ENCODE results near the gene FGGY.

Gene FGGY

DNA sequence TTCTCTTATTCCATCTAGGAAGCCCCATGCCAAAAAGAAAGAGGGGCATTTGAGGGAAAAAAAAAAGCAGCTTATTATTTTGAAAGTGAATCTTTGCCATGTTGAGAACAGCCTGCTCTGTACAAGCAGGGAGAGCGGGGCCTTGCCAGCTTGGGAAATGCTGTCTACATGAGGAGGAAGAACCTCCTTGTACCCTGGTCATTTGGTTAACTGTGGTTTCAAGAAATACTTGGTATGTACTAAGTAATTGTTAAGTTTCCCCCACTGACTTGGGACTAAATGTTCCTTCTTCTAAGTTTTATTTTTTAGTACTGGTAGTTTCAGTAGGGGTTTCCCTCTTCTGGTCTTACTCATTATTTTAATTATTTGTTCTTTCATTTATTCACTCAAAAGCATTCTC is 373.8 kb downstream of the FGGY start:
- no peak for DNase-seq

DNA sequence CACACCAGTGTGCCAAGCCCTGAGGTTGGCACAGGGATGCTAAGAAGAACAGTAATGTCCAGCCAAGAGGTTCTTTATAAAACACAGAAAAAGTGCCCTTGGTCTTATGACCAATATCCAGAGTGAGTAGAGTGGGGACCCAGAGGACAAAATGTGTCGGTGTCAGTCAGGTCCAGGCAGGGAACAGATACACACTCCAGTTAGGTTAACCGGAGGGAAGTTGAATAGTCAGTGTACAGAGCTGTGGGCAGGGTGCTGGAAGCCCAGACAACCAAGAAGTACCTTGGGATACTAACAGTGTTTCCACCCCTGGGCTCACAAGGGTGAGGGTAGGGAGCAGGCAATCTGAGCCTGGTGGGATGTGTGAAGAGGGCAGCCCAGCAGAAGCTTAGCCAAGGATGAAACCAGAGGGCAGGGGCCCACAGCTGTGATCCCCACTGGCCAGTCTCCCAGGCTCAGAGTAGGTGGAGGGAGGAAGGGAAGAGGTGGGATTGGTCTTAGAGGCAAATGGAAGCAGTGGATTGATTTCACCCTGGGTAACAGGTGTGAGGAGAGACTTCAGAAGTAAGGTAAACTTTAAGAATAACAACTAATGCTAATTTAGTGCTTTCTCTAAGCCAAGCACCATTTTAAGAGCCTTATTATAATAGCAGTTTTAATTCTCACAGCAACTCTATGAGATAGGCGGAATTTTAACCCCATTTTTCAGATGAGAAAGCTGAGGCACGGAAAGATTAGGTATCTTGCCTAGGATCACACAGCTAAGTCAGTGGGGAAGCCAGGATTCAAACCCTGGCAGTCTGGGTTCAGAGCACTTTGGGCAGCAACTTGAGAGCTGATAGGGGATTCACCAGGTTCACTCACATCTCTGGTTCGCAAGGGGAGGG is 374.4 kb downstream of the FGGY start:
- DNase-seq = no peak

DNA sequence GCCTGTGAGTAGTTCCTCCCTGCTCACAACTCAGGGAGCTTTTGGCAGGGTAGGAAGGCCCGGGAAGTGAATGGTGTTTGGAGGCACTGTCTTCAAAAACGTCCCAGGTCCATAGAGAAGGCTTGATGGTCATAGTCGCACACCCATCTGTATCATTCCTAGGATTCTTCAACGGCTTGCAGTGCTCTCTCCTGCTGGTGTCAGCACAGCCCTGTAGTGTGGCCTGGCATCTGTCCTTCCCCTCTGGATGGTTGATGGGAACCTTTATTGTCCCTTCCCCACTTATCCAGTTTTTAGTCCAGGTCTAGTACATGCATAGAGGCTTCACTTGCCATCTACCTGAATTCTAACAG is 375.0 kb downstream of the FGGY start:
- no peak for DNase-seq

DNA sequence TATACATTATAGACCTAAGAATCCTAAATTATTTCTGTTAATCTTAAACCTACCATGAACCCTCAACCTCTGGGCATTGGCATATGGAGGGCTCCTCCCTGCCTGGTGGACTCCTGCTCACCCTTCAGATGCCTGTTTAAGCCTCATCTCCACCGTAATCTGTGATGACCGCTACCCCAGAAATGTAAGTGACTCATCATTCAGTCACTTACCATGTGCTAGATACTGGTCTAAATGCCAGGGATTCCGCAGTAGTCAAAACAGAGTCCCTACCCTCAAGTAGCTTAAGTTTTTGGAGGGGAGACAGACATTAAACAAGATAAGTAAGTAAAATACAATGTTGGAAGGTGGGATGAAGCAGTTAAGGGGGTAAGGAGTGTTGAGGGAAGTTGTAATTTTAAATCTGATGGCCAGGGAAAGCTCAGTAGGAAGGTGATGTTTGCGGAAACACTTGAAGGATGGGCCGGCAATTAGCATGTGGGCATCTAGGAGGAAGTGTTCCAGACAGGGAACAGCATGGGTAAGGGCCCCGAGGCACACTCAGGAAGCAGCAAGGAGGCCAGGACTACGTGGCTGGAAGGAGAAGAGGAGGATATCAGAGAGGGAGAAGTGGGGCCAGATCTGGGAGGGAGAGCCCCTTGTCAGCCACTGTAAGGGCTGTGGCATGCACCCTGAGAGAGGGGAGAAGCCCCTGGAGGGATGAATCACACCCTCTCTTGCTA is 376.1 kb downstream of the FGGY start:
- peak in 1 of 2 experiments; percentile 62 for DNase-seq

DNA sequence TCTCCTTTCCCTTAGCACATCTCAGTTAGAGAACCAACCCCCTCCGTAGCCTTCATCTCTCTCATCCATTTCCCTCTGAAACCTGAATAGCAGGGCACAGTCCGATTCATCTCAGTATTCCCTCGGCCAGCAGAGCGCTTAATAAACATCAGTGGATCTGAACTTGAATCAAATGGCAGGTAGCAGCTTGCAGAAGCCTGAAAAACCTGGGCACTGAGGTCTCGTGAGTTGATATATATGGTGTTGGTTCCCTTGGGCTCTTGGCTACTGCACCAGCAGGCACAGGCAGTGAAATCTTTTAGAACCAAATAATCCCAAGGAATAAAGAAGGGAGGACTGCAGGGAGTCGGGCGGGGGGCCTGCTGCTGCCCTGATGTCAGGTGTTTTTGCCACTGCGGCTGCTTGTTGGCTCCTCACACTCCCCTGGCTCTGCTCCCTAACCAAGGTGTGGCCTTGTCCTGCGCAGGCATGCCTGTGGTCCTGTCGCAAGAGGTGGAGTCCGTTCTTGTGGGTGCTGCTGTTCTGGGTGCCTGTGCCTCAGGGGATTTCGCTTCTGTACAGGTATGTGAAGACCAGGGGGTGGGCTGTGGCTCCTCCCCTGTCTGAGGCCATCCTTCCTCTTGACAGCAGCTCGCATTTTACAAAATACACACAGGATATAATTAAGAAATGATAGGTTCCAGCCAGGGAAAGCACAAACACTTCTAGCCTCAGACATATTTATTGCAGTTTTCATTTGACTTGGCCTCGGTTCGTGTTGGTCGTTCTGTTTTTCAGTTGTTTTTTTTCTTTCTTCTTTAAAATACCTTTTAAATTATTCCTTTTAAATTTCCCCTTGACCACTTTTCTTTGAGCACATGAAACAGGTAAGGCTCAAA is 376.9 kb downstream of the FGGY start:
- DNase-seq = no peak

DNA sequence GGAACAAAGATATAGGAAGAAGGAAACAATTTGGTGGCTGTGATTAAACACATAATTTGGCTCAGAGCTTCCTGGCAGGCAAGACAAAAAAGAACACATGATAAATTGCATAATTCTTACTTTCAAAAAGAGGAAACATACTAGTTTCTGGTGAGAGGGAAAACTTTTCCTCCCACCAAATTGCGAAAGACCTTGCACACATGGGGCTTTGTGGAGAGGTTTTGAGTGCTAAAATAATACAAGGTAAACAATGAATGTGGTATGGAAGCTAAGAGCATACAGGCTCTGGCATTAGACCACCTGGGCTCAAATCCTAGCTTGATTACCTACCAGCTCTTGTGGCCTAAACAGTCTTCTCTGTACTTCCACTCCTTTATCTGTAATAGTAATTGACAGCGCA is 377.7 kb downstream of the FGGY start:
- no peak for DNase-seq

DNA sequence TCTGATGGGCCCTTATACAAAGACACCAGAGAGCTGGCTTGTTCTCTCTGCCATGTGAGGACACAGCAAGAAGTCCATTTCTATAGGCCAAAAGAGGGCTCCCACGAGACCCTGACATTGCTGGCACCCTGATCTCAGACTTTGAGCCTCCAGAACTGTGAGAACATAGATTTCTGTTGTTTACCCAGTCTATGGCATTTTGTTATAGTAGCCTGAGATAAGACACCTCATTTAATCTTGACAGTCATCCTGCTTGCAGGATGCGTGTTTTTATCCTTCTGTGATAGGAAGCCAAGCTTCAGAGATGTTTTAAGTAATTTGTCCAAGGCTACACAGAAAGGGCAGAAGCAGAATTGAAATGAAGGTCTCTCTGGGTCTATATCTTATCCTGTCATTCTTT is 379.0 kb downstream of the FGGY start:
- no peak for DNase-seq

DNA sequence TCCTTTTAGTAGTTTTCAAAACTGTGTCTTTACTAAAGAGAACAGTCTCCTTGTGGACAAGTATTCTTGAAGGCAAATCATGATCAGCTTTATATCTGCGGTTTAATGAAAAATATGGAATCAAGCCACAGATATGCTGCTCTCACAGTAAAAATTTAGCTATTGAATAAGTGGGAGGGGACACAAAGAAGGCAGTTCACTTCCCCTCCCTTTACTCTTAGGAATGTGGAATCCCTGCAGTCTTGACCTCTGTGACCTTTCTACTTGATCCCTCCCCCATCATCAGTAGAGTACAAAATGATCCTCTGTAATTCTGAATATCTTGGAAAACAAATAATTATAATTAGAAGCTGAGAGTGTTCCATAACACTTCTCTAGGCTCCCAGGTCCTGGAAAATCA is 381.1 kb downstream of the FGGY start:
- DNase-seq = no peak

DNA sequence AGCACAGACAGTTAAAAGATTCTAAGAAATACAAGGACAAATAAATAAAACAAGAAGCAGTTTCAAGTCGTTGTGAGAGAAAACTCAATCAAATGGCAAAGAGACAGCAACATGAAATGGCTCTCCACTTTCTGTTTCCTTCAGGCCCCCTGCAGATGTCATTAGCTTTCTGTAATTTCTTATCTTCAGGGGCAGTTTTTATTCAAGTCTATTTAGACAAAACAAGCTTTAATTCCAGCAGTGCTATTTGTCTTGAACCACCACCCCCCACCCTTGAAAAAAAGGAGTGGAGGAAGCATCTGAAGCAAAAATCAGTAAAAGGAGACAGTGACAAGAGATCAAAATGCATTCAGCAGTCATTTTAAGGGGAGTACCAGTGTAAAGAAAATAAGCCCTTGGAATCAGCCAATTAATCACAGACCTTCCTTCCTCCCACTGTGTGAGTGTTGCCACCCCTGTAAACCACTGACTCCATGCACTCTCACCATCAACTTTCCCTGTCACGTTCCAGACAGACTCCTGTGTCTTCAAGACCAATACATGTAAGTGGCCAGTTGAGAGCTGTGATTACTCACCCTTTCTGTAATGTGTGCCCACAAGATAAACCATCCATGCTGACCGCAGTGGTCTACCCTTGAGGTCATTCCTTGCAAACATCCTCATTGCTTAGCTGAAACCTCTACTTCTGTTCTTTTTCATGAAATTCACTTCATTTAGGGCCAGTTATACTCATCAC is 381.8 kb downstream of the FGGY start:
- DNase-seq = peak in 1 of 2 experiments; percentile 17

DNA sequence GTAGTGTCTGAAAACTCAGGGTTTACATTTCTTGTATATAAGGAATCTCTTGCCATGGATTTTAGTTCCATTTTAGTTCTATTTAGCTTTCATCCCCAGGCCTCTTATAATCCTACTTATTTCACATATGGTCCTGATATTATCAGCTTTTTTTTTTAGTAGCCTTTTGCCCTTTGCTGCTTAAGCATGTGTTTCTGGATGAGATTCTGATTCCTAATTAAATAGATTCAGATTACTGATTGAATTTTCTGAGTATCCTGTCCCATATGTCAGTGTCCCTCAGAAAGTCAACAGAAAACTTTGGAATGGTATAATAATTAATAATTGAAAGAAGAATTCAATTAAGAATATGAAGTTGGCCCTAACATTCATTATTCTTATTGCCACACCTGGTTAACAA is 383.1 kb downstream of the FGGY start:
- no peak for DNase-seq

DNA sequence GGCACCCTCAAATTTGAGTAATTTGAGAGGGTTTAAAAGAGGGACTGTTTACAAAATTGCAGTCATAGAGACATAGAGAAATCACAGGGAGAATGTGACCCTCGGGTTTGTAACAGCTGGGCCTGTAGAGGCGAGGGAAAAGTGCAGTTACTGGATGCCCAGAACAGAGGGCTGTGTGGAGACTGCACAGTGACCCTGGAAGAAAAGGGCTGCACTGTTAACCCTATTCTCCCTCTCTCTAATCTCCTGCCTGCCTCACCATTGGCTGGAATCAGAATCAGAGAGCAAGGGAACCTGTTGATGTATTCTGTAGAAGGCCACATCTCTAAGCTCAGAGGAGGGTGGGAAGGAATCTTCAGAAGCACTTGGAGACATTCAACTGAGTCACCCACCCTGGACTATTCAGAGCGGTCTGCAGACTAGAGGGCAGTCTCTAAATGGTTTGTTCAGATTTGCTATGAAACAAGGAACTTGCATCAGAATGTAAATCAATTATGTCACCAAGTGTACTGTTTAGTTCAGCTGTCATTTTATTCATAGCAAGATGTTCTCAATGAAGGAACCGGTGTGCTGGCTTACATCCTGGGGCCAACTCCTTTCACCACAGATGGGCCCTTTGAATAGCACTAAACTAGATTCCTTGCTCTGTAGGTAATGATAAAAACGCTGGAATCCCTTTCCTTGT is 385.6 kb downstream of the FGGY start:
- no peak for DNase-seq

DNA sequence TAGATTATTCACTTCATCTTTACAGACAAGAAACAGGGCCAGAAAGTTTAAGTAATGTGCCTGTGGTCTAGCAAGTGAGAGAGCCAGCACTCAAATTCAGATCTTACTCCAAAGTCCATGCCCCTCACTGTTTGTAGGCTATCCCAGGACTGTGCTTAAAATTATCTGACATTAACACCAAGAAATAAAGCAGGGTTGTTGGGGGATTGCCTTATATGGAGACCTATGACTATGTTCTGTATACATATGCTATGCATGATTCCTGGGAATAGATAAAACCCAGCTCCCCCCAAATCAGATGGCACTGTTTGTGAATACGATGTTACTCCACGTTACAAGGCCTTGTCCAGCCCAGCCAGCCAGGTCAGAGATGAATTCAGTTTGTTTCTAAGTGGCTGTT is 386.3 kb downstream of the FGGY start:
- no peak for DNase-seq

DNA sequence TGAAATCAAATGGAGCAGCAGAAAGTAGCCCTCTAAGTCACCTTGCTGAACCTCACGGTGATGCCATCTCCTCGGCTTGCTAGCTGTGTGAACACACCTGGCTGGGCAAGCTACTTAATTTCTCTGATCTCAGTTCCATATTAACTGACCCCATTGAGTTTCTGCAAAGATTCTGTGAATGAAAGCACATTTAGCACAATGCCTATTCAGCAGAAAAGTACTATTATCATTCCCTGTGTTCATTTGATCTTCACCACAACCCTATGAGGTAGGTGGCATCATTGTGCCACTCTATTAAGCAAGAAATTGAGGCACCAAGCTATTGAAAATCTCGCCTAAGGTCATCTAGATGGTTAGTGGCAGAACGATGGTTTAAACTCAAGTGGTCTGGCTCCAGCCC is 387.8 kb downstream of the FGGY start:
- DNase-seq = no peak

DNA sequence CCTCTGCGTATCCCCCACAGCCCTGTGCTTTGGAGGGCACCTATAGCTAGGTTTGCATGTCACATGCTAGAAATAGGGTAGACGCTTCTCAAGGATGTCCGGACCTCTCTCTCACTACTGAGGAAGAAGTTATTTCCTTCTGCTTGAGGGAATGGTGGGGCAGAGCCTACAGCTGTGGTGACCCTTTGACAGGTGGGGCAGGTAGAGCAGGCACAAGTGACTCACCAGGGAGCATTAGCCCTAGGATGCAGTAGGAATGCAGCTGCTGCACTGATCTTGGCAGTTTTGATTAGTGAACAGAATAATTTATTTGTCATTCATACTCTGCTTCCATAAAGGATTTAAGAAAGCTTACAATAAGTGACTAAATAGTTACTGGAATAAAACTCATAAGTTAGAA is 388.2 kb downstream of the FGGY start:
- no peak for DNase-seq

DNA sequence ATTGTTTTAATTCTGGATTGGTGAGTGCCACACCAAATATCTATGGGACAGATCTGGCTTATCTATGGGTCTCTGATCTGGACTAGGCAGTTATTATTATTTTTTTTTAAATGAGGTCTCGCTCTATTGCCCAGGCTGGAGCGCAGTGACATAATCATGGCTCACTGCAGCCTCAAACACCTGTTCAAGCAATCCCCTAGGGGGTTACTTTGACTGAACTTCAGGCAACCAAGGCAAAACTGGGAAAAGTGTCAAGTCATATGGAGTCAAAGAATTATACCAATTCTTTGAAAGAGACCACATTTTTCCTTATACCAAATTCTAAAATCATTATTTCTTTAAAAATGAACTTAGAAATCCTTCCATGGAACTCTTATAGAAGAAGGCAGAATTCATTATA is 388.8 kb downstream of the FGGY start:
- no peak for DNase-seq

DNA sequence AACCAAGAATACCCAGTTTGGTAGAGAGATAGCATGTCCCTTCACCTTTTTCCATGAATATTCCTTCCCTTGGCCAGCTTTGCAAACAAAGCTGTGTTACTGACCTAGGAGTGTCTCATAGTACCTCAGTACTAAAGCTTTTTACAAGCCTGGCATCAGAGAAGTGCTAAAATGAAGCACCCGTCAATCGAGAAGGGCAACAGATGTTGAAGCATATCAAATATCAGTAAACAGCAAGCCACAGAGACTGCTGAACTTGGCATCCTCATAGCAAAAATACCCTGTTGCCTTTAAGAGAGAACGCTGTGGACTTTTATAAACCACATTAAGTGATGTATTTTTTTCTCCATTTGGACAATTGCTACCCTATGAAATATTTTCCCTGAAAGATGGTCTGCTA is 389.3 kb downstream of the FGGY start:
- no peak for DNase-seq

DNA sequence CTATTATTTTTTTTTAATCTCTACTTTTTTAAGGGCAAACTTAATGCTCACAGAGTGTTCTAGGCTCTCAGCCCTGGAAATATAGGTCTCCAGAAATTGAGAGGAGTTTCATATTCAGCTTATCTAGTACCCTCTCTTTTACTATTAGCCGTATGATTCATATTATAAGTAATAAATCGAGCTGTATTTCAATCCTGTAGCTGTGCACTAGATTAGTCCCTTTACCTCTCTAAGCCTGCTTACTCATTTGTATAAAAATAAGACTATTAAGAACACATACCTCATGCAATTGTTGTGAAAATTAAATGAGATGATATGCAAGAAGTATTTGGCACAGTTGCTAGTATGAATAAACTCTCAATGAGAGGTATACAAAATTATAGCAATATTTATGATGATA is 389.7 kb downstream of the FGGY start:
- DNase-seq = no peak

DNA sequence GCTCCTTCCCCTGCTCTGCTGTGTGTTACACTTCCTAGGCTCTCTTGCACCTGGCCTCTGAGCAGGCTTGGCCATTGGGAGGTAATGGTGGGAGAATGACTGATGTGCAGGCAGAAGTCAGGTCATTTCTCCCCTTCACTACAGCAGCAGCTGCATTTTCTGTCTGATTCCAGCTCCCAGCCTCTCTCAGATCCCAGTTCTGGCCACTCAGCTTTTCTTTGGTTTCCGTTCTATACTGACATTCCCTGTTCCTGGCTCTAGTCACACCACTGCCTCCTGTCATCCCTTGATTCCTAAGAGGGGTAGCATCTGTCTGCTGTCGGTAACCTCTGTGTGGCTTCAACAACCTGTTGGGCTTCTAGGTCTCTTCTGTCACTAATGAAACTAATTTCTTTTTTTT is 390.2 kb downstream of the FGGY start:
- no peak for DNase-seq

DNA sequence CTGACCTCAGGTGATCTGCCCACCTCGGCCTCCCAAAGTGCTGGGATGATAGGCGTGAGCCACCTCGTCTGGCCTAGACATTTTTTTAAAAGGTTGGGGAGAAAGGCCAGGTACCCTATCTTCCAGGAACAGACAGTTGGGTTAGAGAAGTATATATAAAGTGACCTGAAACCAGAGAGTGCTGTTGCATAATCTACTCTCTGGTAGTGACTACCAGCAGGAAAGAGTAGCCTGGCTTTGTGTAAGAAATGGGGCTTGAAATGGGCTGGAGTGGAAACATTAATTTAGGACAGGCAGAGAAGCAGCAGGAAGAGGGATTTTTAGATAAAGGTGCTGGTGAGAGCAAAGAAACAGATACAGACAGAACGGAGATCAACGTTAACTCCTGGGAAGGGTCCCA is 392.1 kb downstream of the FGGY start:
- no peak for DNase-seq

DNA sequence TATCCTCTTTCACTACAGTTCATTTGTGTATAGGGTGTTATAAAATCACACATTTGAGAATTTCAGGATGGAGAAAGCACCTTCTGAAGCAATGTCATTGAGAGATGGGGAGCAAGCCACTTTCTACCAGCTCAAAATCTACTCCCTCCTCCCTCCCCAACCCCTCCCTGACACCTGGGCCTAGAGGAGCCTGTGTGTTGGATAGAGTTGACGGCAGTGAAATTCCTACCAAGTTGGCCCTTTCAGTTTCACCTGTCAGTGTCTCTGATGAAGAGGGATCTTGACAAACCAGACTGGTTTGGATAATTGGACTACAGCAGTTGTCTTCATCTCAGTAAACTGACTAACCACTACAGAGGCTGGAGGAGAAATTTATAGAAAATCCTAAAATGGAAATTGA is 392.8 kb downstream of the FGGY start:
- no peak for DNase-seq

DNA sequence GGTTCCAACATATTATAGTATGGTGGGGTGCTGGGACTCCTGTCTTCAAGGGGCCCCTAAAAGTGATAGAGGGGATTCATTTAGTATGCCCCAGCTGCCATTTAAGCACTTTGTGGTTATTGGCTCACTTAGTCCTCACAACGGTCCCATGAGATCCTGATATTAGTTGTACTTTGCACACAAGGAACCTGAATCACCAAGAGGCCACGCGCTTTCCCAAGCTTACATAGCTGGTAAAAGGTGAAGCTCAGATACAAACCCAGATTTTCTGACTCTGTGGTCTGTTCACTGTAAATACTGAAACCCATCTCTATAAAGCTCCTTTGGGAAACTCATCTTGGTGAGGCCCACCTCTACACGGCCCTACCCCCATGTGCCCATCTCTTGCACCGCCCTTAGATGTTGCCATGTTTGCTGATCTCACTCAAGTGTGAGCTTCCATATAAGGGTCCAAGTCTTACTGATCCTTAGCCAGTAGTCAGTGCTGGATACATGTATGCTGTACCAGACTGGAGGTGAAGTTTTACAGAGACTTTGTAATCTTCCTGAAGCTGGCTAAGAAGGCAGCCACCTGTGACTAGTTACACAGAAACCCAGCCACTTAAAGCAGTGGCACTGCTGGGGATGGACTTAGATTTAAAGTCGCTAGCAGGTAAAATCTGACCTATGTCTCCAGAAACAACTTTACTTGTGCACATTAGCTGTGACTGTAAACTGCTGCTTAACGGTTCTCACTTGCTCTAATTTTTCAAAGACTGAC is 393.5 kb downstream of the FGGY start:
- no peak for DNase-seq
